Measurements from ENCODE around the gene WDR74.
"Not testable (repeated sequence)": the region's sequence is repeated elsewhere in the genome, so short reads cannot be mapped to it uniquely, and the experiment has no call there.

Gene WDR74

GRCh38 chr11:62839050-62839945 lies at the start of gene WDR74:
TSS of gene WDR74 (minus strand) at chr11:62839590. CDS start at chr11:62839570, 20 bp downstream.
- DNase-seq, result peak; percentile 93

GRCh38 chr11:62889126-62889483 lies 49.7 kb upstream of the WDR74 start:
- DNase-seq, result no peak

- no peak for DNase-seq
Measured at GRCh38 chr11:62888406-62888805, 49.0 kb upstream of the WDR74 start.

GRCh38 chr11:62885137-62885750 lies 45.9 kb upstream of the WDR74 start:
- no peak for DNase-seq

GRCh38 chr11:62883673-62884072 lies 44.3 kb upstream of the WDR74 start:
- DNase-seq, result no peak

DNA sequence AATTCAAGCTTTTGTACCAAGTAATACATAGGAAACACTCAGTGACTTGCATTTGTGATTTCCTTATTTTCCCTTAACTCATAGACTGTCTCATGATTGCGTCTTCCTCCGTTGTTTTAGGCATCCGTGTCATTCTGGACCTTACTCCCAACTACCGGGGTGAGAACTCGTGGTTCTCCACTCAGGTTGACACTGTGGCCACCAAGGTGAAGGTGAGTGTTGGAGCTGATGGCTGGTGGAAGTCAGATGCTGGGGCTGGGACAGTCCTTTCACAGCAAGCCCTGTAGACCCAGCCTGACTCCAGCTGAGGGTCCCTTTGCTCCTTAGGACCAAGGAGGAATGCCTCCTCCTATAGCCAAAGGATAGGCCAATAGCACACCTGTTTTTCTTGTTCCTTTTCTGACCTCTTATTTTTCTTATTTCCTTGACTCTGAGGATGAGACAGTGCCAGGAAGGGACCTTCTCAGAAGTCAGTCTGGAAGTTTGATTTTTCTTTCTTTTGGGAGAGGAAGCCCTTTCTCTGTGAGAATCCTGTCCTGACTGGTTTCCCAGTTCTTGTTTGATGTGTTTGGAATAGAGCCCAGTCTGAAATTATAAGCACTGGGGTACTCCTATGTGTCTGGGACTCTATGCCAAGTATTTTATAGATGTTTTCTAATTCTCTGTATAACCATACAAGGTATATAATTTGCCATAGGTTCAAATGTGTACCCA lies 43.6 kb upstream of the WDR74 start:
- DNase-seq, result no peak

- DNase-seq, result no peak
Measured at GRCh38 chr11:62882431-62882749, 43.0 kb upstream of the WDR74 start.

- DNase-seq, result peak; percentile 95
Measured at GRCh38 chr11:62881579-62882430, 42.4 kb upstream of the WDR74 start.

DNA sequence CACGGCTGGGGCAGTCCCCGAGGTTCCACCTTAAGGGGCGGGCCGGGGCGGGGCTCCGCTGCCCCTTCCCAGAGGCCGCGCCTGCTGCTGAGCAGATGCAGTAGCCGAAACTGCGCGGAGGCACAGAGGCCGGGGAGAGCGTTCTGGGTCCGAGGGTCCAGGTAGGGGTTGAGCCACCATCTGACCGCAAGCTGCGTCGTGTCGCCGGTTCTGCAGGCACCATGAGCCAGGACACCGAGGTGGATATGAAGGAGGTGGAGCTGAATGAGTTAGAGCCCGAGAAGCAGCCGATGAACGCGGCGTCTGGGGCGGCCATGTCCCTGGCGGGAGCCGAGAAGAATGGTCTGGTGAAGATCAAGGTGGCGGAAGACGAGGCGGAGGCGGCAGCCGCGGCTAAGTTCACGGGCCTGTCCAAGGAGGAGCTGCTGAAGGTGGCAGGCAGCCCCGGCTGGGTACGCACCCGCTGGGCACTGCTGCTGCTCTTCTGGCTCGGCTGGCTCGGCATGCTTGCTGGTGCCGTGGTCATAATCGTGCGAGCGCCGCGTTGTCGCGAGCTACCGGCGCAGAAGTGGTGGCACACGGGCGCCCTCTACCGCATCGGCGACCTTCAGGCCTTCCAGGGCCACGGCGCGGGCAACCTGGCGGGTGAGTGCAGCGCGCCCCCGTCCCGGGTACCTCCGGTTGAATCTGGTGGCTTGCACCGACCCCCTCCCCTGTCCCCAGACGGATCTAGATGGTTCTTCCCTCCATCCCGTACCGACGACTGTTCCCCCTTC lies 41.6 kb upstream of the WDR74 start, which contains the start of gene SLC3A2:
SLC3A2 (plus strand) TSS at position 94 of the 776 bp plus-strand sequence; CDS start at position 222, 128 bp downstream.
- peak; percentile 85 for DNase-seq

DNA sequence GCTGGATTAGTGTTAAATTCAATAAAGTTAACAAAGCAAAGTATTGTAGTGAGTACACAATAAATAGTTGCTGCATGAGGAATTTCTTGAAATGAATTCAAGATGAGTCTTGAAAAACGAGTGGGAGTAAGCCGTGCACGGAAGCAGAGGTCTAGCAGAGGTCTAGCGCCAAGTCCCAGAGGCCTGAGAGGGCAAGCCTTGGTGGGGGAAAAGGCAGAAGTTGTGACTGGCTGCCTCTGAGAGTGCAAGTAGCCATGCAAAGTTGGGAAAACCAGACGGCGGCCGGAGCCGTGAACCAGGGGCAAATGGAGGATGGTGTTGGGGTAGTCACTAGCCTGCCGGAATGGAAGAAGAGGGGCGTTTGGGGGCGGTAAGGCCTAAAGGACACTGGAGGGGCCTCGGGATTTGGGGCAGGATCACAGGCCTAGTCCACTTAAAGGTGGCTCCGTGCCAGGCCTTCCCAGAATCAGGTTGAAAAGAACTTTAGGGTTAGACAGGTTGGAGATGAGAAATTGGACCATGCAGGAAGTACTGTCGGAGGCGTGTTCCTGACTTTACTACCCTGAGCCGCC lies 40.9 kb upstream of the WDR74 start:
- peak; percentile 55 for DNase-seq

GRCh38 chr11:62879235-62879978 lies 40.0 kb upstream of the WDR74 start:
- no peak for DNase-seq

- DNase-seq, result no peak
Measured at GRCh38 chr11:62876712-62877111, 37.3 kb upstream of the WDR74 start.

DNA sequence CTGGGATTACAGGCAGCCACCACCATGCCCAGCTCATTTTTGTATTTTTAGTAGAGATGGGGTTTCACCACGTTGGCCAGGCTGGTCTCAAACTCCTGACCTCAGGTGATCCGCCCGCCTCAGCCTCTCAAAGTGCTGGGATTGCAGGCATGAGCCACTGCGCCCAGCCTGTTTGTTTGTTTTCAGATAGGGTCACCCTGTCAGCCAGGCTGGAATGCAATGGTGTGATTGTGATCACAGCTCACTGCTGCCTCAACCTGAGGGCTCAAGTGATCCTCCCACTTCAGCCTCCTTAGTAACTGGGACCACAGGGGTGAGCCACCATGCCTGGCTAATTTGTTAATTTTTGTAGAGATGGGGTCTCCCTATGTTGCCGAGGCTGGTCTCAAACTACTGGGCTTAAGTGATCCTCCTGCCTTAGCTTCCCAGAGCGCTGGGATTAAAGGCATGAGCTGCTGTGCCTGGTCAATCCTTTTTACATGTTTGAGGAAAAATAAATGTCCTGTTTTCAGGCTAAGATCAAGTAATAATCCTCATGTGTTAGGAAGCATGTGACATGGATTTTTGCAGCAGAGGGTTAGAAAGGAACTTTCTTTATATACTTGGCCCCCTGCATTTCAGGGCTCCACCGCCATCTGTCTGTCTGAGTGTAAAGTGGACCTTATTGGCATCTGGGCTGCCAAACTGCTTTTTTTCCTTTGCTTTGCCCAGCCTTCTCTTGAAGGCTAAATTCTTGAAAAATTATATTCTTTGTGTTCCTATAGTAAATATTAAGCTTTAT lies 36.5 kb upstream of the WDR74 start:
- no peak for DNase-seq

DNA sequence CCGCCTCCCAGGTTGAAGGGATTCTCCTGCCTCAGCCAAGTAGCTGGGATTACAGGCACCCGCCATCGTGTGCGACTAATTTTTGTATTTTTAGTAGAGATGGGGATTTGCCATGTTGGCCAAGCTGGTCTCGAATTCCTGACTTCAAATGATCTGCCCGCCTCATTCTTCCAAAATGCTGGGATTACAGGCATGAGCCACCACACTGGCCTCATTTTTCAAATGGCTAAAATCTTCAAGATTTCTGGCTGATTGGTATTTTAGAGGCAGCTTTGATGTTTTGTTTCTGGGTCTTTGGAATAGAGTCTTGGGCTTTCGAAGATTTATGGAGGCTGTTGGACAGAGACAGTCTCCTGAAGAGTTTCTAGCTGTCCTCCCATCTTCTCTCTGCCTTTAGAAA lies 35.5 kb upstream of the WDR74 start:
- no peak for DNase-seq

DNA sequence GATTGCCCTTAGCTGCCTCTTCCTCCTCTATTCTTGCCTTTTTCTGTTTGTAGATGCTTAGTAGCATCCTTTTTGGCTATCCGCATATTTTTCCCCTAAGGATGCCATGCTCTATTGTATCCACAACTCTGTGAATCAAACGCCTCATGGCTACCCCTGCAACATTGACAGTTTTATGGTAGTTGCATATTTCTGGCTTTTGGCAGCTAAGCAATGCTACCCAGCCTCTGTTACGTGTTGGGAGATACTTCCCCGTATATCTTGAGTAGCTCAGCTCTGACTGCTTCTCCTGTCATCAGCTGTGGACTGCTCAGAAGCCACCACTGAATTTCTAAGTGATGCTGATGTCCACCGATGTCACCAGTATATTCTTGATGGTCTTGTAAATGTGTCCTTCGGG lies 26.2 kb upstream of the WDR74 start:
- DNase-seq, result peak; percentile 12

DNA sequence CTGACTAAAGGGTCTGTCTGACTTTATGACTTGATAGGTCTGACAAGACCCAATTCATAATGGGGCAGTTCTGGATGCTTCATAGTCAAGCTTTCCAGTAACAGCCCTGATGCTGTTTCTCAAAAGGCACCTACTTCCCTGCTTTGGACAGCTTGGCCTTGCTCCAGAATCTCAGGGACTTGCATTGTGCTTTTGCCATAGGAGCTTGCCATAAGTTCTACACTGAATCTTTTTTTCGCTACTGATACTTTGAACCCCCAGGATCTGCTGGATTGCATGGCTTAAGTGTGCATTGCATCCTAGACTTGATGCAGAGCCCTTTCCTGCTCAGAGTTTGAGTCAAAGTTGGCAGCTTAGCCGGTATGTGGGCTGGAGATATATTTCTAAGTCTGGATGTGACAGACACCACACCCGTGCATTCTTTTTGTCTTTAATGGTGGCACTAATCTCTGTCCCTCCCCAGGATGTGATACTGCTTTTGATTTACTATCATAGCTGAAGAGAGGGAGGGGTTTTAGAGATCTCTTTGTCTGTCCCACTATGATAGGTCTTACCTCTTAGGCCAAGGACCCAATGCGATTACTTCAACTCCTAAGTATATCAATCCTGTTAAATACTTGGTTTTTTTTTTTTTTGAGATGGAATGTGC lies 24.4 kb upstream of the WDR74 start:
- DNase-seq, result no peak

GRCh38 chr11:62861564-62862192 lies 22.3 kb upstream of the WDR74 start:
- DNase-seq, result not testable (repeated sequence)

DNA sequence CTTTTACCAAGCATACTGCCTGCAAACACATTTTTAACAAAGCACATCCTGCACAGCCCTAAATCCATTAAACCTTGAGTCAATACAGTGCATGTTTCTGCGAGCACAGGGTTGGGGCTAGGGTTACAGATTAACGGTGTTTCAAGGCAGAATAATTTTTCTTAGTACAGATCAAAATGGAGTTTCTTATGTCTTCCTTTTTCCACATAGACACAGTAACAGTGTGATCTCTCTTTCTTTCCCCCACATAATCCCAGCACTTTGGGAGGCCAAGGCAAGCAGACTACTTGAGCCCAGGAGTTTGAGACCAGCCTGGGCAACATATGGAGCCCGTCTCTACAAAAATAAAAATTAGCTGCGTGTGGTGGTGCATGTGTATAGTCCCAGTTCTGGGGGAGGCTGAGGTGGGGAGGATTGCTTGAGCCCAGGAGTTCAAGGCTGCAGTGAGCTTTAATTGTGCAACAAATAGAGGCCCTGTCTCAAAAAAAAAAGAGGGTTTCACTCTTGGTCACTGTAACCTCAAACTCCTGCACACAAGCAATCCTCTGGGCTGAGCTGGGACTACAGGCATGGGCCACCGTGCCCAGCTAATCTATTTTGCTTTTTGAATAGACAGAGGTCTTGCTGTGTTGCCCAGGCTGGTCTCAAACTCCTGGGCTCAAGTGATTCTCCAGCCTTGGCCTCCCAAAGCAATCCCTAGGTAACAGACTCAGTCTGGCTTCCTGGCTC lies 21.6 kb upstream of the WDR74 start:
- peak; percentile 86 for DNase-seq

Measured in MV-4-11 (cell line).